Endothelial cell of umbilical vein (primary cell): ENCODE results near the gene FMO5. TPM values are rescaled to one million over a fixed set of nuclear protein-coding genes. Genes with fewer than 3 reads are reported as not detected.

ENCODE experiments used
- BruUV-seq: library from RNA; stranded (reverse); fragments of 400-500 nt; replicated peaks from 2 replicates; lab custom pipeline; 2021; lab: Mats Ljungman, UMichigan
- CTCF ChIA-PET: fragments of 300-600, 350-600 bp; sonication (Branson Sonifier 250); formaldehyde crosslinking; loops from one replicate; lab custom pipeline; 2021; ENCODE audit warnings: antibody characterized with exemption, inconsistent platforms; lab: Charles Lee
- POLR2A ChIA-PET: fragments of 300-600, 350-600 bp; sonication (Branson Sonifier 250); formaldehyde crosslinking; loops from one replicate; lab custom pipeline; 2021; ENCODE audit warnings: antibody characterized with exemption, inconsistent platforms; lab: Charles Lee
- DNase-seq: peaks from one replicate; pipeline ENCODE4 v3.0.0-alpha.2; 2011; ENCODE audit warnings: low read depth, low spot score
- FAIRE-seq: peaks from 2 replicates; lab custom pipeline; 2011; peaks lifted over from hg19 to GRCh38; lab: Jason Lieb, UNC
- H2AFZ ChIP-seq: 2 replicates; pipeline ENCODE4 v1.6.0; 2012; ENCODE audit warnings: low read depth, low read length, control low read depth, inconsistent platforms
- H3K27ac ChIP-seq: 2 replicates; pipeline ENCODE4 v1.5.1; 2011; ENCODE audit warnings: low read depth, mild to moderate bottlenecking, control low read depth, low read length, moderate library complexity; ENCODE audit not compliant: insufficient read depth
- H3K27me3 ChIP-seq, 2 experiments: 2 replicates each; pipeline versions ENCODE4 v1.6.0 to v1.6.1; 2011; ENCODE audit warnings: low read length in 2 of 2, mixed read lengths in 1 of 2; ENCODE audit not compliant: control insufficient read depth in 2 of 2, insufficient read depth in 2 of 2
- H3K36me3 ChIP-seq, 2 experiments: 2 replicates in 1 of 2; 3 replicates in 1 of 2; pipeline ENCODE4 v1.5.1; 2011; ENCODE audit warnings: low read length in 2 of 2, mild to moderate bottlenecking in 1 of 2, moderate library complexity in 1 of 2; ENCODE audit not compliant: control insufficient read depth in 2 of 2, insufficient read depth in 2 of 2; ENCODE audit errors: extremely low read depth in 1 of 2
- H3K4me1 ChIP-seq: 3 replicates; pipeline ENCODE4 v1.5.1; 2011; ENCODE audit warnings: mild to moderate bottlenecking, low read length; ENCODE audit not compliant: control insufficient read depth, insufficient read depth; ENCODE audit errors: extremely low read depth
- H3K4me2 ChIP-seq: 2 replicates; pipeline ENCODE4 v1.6.1; 2011; ENCODE audit warnings: low read length, control low read depth, mixed read lengths; ENCODE audit not compliant: insufficient read depth
- H3K4me3 ChIP-seq, 3 experiments: fragments of 200-600 bp in 1 of 3; sonication (generic), shearing (Covaris generic) in 1 of 3; replicated peaks in 1 of 3; 2 replicates each; pipeline ENCODE4 v1.5.1; 2011 to 2016; ENCODE audit warnings: control low read depth in 3 of 3, low read length in 3 of 3, mild to moderate bottlenecking in 2 of 3, inconsistent platforms in 1 of 3, low read depth in 1 of 3, moderate library complexity in 1 of 3; ENCODE audit not compliant: insufficient read depth in 1 of 3
- H3K79me2 ChIP-seq: 2 replicates; pipeline ENCODE4 v1.6.0; 2012; ENCODE audit warnings: low read length, inconsistent platforms; ENCODE audit not compliant: control insufficient read depth, insufficient read depth
- H3K9ac ChIP-seq: replicated peaks from 2 replicates; pipeline ENCODE3; 2011; ENCODE audit warnings: low read length, control low read depth; ENCODE audit not compliant: insufficient read depth; ENCODE audit errors: extremely low read depth
- H3K9me1 ChIP-seq: replicated peaks from 3 replicates; pipeline ENCODE4 v1.6.0; 2011; ENCODE audit warnings: mild to moderate bottlenecking, low read length; ENCODE audit not compliant: control insufficient read depth, insufficient read depth; ENCODE audit errors: extremely low read depth
- H3K9me3 ChIP-seq: replicated peaks from 2 replicates; pipeline ENCODE4 v1.5.1; 2012; ENCODE audit warnings: low read length, inconsistent platforms; ENCODE audit not compliant: control insufficient read depth, insufficient read depth
- H4K20me1 ChIP-seq: replicated peaks from 2 replicates; pipeline ENCODE3; 2011; ENCODE audit warnings: mild to moderate bottlenecking, low read length; ENCODE audit not compliant: control insufficient read depth, insufficient read depth; ENCODE audit errors: extremely low read depth
- CTCF ChIP-seq, 2 donors: IDR thresholded peaks; 1 replicate in 1 of 2; 2 replicates in 1 of 2; pipeline ENCODE4 v1.5.1; 2011; ENCODE audit warnings: low read length in 2 of 2, mild to moderate bottlenecking in 2 of 2, moderate library complexity in 2 of 2, control low read depth in 1 of 2, inconsistent platforms in 1 of 2, low read depth in 1 of 2; ENCODE audit not compliant: insufficient read depth in 1 of 2; ENCODE audit errors: extremely low read depth in 1 of 2
- EZH2 ChIP-seq: IDR thresholded peaks from 2 replicates; pipeline ENCODE4 v1.6.1; 2012; ENCODE audit warnings: borderline replicate concordance, low read depth, mild to moderate bottlenecking, moderate library complexity, low read length, inconsistent platforms; ENCODE audit not compliant: severe bottlenecking
- FOS ChIP-seq: IDR thresholded peaks from 2 replicates; pipeline ENCODE4 v1.6.1; 2011; ENCODE audit warnings: mild to moderate bottlenecking, low read length, moderate library complexity, borderline replicate concordance; ENCODE audit not compliant: insufficient read depth
- GATA2 ChIP-seq: IDR thresholded peaks from 2 replicates; pipeline ENCODE4 v1.7.0; 2011; ENCODE audit warnings: low read depth, mild to moderate bottlenecking, moderate library complexity, mixed read lengths, low read length; ENCODE audit not compliant: insufficient read length, insufficient read depth
- JUN ChIP-seq: IDR thresholded peaks from 2 replicates; pipeline ENCODE4 v1.6.1; 2011; ENCODE audit warnings: borderline replicate concordance, low read depth; ENCODE audit not compliant: insufficient read length, insufficient read depth
- MAX ChIP-seq: IDR thresholded peaks from 2 replicates; pipeline ENCODE4 v1.6.1; 2011; ENCODE audit not compliant: insufficient read depth, insufficient read length
- MYC ChIP-seq: IDR thresholded peaks from one replicate; pipeline ENCODE4 v1.6.1; 2011; ENCODE audit warnings: mild to moderate bottlenecking, low read depth, low read length
- POLR2A ChIP-seq: IDR thresholded peaks from 2 replicates; pipeline ENCODE4 v1.6.1; 2012; ENCODE audit warnings: low read depth, mild to moderate bottlenecking, control low read depth, low read length
- POLR2AphosphoS5 ChIP-seq: IDR thresholded peaks from 2 replicates; pipeline ENCODE4 v1.6.1; 2012; ENCODE audit warnings: low read depth, mild to moderate bottlenecking, control low read depth, low read length, moderate library complexity; ENCODE audit not compliant: insufficient read depth
- dilution Hi-C: fragments of 300-500 bp; cut with MboI; formaldehyde crosslinking; loops from one replicate; pipeline ENCODE4 v1.15.0; 2019; ENCODE audit warnings: low sequenced_read_pairs; ENCODE audit not compliant: extremely low pct_ligation_motif_present
- intact Hi-C: fragments of 100-400 bp; cut with micrococcal nuclease; formaldehyde crosslinking; loops from one replicate; pipeline ENCODE4 v1.10.0; 2022
- polyA plus RNA-seq, 4 experiments: library from polyadenylated mRNA; depleted of rRNA in 3 of 4; stranded (reverse) in 3 of 4; unstranded in 1 of 4; fragments of >200 nt; gene quantifications; 2 replicates each; pipeline versions ENCODE4 v1.2.1 to v1.2.3, GENCODE V29; 2011 to 2012; ENCODE audit warnings: missing spikeins in 1 of 4
- total RNA-seq: library from RNA; stranded (reverse); gene quantifications from 2 replicates; pipeline ENCODE4 v1.2.3, GENCODE V29; 2021

FMO5 gene
- total and polyA plus RNA-seq, 2 donors (not counting 3 experiments of a cell fraction or from before 2014, with no cell fraction given), result 0.48 to 0.60 TPM

GRCh38 chr1:147168626-147169058 lies 56.5 kb downstream of the FMO5 start:
- peaks cover 10% of the 10 kb centered on the region for H3K4me1 ChIP-seq
- no peak overlapping the region for H2AFZ ChIP-seq
- no peaks in the 10 kb centered on the region for H4K20me1 ChIP-seq
- BruUV-seq, result no TSS peak
- no peak overlapping the region for H3K9ac ChIP-seq
- no peak overlapping the region for H3K4me2 ChIP-seq
- H3K36me3 ChIP-seq, result no peaks in the 10 kb centered on the region
- intact Hi-C loops, result no loop called here
- CTCF ChIA-PET, result interaction anchor here (0.8 to 2.3 kb wide), 3 partner anchors 9 to 74 kb away, joined by 3 to 7 read pairs (median 5); partner anchors contain the start of gene CHD1L
- DNase-seq (peak; percentile 26), FAIRE-seq (no peak)
- no peak for TF ChIP-seq EZH2
- no peak for TF ChIP-seq CTCF (IDR thresholded peaks at IDR 0.05; ENCODE audit: extremely low read depth in 1 of 2, insufficient read depth in 1 of 2, low read depth in 1 of 2, low read length in 2 of 2)
- TF ChIP-seq POLR2A, result no peak
- no peak for TF ChIP-seq FOS
- TF ChIP-seq MYC, result no peak
- TF ChIP-seq JUN, result no peak
- no peak for TF ChIP-seq MAX
- TF ChIP-seq POLR2AphosphoS5, result no peak
- no peak for TF ChIP-seq GATA2
- peaks cover 13% of the 10 kb centered on the region for H3K79me2 ChIP-seq
- H3K27ac ChIP-seq, result no peak overlapping the region
- POLR2A ChIA-PET, result interaction anchor here (1.3 kb wide), 1 partner anchor 84 kb away, joined by 5 read pairs; no protein-coding TSS in a partner anchor
- no peaks in the 10 kb centered on the region for H3K9me1 ChIP-seq
- H3K9me3 ChIP-seq, result no peaks in the 10 kb centered on the region
- no peak overlapping the region for H3K4me3 ChIP-seq
- H3K27me3 ChIP-seq, result no peaks in the 10 kb centered on the region
- dilution Hi-C loops, result no loop called here
